Mesodermal cell (in vitro differentiated cells): Measurements from ENCODE around the gene NTNG1.
"Not testable (repeated sequence)": the region's sequence is repeated elsewhere in the genome, so short reads cannot be mapped to it uniquely, and the experiment has no call there.

Source experiments
- H3K27ac ChIP-seq: 2 replicates; pipeline ENCODE4 v1.7.0; 2013; ENCODE audit warnings: mild to moderate bottlenecking, low read depth, low read length, moderate library complexity; ENCODE audit not compliant: severe bottlenecking
- H3K36me3 ChIP-seq: 2 replicates; pipeline ENCODE4 v1.7.1; 2013; ENCODE audit warnings: mild to moderate bottlenecking, low read length, moderate library complexity; ENCODE audit not compliant: control insufficient read depth, insufficient read depth
- H3K4me1 ChIP-seq: one replicate; pipeline ENCODE4 v1.7.1; 2013; ENCODE audit warnings: mild to moderate bottlenecking, low read length; ENCODE audit not compliant: insufficient read depth, control insufficient read depth, poor library complexity, severe bottlenecking
- H3K4me3 ChIP-seq: 2 replicates; pipeline ENCODE4 v1.7.0; 2013; ENCODE audit warnings: low read length, control low read depth, mild to moderate bottlenecking; ENCODE audit not compliant: insufficient read depth, poor library complexity, severe bottlenecking; ENCODE audit errors: extremely low read depth
- H3K9me3 ChIP-seq: 2 replicates; pipeline ENCODE4 v1.7.1; 2013; ENCODE audit warnings: mild to moderate bottlenecking, low read length, moderate library complexity; ENCODE audit not compliant: control insufficient read depth
- WGBS, 2 experiments: methylation state at CpG; one replicate each; pipeline ENCODE4 v1.1.5; 2013; ENCODE audit warnings: missing lambda C conversion rate in 2 of 2; ENCODE audit not compliant: insufficient coverage in 2 of 2; 5-methylcytosine and 5-hydroxymethylcytosine counted together

Gene NTNG1

GRCh38 chr1:107232426-107232825, 91.6 kb downstream of the NTNG1 start:
- Histone ChIP-seq H3K4me1 (no peaks in the 10 kb centered on the region), H3K4me3 (no peak overlapping the region), H3K9me3 (peaks cover 7% of the 10 kb centered on the region), H3K27ac (no peak overlapping the region), H3K36me3 (no peaks in the 10 kb centered on the region)
- WGBS, 2 experiments: no CpG with 5 or more reads among the region's 2 CpGs

- 93 to 100% methylated on average over 1 to 3 of the region's 3 CpGs for WGBS, 2 experiments
- H3K4me3 ChIP-seq, H3K4me1 ChIP-seq, H3K27ac ChIP-seq, H3K36me3 ChIP-seq: not testable (repeated sequence)
- H3K9me3 ChIP-seq: peaks cover 13% of the 10 kb centered on the region
Measured at GRCh38 chr1:107236760-107237159, 95.9 kb downstream of the NTNG1 start.

GRCh38 chr1:107243461-107243860, 102.6 kb downstream of the NTNG1 start:
- 83 to 100% methylated on average over 2 to 3 of the region's 7 CpGs for WGBS, 2 experiments
- no peaks in the 10 kb centered on the region for H3K4me1 ChIP-seq
- no peaks in the 10 kb centered on the region for H3K9me3 ChIP-seq
- no peak overlapping the region for H3K4me3 ChIP-seq
- no peaks in the 10 kb centered on the region for H3K36me3 ChIP-seq
- H3K27ac ChIP-seq: no peak overlapping the region

DNA sequence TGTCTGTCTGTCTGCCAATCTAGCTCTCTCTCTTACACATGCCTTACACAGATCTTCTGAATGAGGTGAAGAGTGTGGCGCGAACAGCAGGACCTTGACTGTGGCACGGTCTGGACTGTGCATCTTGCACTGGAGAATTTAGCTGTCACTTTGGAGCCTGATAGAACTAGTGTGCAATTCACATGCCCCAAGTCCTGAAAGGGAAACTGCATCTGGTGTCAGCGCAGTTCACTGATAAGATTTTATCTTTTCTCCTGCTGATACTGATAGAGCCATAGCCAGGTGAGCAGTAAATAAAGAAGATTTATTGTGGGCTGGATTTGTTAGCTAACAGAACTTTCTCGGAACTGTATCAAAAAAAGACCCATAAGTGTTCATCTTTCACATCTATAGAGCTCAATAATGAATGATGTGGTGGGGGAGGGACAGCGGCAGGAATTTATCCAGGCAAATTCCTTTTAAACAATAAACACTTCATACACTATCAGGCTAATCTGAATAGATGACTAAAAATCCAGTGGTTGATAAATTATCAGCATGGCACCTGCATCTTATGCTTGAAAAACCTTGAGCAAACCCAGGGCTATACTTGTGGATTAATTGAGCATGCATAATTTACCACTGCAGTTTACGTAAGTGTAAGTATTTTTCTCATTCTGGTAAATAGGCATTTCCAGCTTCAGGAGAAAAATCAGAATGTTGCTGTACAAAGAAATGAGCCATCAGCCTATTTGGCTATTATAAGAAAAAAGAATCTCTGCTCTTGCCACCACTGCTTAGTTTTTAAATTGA, 104.1 kb downstream of the NTNG1 start:
- Histone ChIP-seq H3K36me3 (no peaks in the 10 kb centered on the region), H3K27ac (no peak overlapping the region), H3K4me3 (no peak overlapping the region), H3K4me1 (no peaks in the 10 kb centered on the region), H3K9me3 (no peaks in the 10 kb centered on the region)
- WGBS, 2 experiments: 92 to 94% methylated on average over 5 of the region's 7 CpGs

GRCh38 chr1:107246775-107247345, 106.0 kb downstream of the NTNG1 start:
- Histone ChIP-seq H3K27ac (no peak overlapping the region), H3K4me3 (no peak overlapping the region), H3K4me1 (no peaks in the 10 kb centered on the region), H3K9me3 (no peaks in the 10 kb centered on the region), H3K36me3 (no peaks in the 10 kb centered on the region)
- WGBS, 2 experiments: 70 to 76% methylated on average over 3 to 6 of the region's 8 CpGs

DNA sequence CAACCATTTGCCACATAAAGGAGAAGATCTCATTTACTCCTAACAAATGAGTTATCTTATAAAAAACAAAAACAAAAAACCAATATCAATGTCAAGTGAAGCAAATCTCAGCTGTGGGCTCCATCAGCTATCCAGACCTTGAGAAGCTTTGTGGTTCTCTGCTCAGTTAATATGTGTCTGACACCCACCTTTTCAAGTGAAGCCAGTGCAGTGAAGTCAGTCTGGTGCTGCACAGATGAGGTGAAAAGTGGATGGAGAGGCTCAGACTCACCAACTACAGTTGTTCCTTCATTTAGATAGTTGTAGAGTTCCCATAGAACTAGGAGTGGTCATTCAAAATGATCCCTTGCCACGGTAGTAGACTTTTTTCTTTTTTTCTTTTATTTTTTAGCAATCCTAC, 106.8 kb downstream of the NTNG1 start:
- no peak overlapping the region for H3K27ac ChIP-seq
- WGBS, 2 experiments: no CpG with 5 or more reads among the region's 1 CpG
- H3K4me3 ChIP-seq: no peak overlapping the region
- no peaks in the 10 kb centered on the region for H3K4me1 ChIP-seq
- H3K9me3 ChIP-seq: no peaks in the 10 kb centered on the region
- H3K36me3 ChIP-seq: no peaks in the 10 kb centered on the region

- Histone ChIP-seq H3K36me3 (no peaks in the 10 kb centered on the region), H3K4me1 (no peaks in the 10 kb centered on the region), H3K27ac (no peak overlapping the region), H3K4me3 (no peak overlapping the region), H3K9me3 (no peaks in the 10 kb centered on the region)
- no CpG with 5 or more reads among the region's 1 CpG for WGBS, 2 experiments
Measured at GRCh38 chr1:107250169-107250568, 109.3 kb downstream of the NTNG1 start.

DNA sequence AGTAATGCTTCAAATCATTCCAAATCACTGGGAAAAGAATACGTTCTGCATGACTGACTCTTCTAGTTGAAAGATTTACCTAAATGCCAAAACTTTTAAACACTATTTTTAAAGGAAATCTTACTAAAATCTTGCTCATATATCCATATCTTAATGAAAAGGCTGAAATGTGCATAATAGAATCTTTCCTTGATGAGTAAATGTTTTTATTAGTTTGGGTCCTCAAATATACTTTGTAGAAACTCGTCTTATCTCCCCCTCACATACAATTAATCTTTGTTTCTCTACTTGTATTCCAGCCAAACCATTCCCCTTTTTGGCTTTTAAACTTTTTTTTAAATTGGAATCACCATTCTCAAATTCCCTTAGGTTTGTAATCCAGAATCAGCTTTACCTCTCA, 110.2 kb downstream of the NTNG1 start:
- 60 to 90% methylated on average over 1 of the region's 2 CpGs for WGBS, 2 experiments
- H3K9me3 ChIP-seq: no peaks in the 10 kb centered on the region
- H3K4me1 ChIP-seq: no peaks in the 10 kb centered on the region
- no peak overlapping the region for H3K27ac ChIP-seq
- H3K36me3 ChIP-seq: no peaks in the 10 kb centered on the region
- H3K4me3 ChIP-seq: no peak overlapping the region

- Histone ChIP-seq H3K4me1 (no peaks in the 10 kb centered on the region), H3K4me3 (no peak overlapping the region), H3K9me3 (no peaks in the 10 kb centered on the region), H3K27ac (no peak overlapping the region), H3K36me3 (no peaks in the 10 kb centered on the region)
- WGBS, 2 experiments: no CpG with 5 or more reads among the region's 2 CpGs
Measured at GRCh38 chr1:107251839-107252238, 111.0 kb downstream of the NTNG1 start.

DNA sequence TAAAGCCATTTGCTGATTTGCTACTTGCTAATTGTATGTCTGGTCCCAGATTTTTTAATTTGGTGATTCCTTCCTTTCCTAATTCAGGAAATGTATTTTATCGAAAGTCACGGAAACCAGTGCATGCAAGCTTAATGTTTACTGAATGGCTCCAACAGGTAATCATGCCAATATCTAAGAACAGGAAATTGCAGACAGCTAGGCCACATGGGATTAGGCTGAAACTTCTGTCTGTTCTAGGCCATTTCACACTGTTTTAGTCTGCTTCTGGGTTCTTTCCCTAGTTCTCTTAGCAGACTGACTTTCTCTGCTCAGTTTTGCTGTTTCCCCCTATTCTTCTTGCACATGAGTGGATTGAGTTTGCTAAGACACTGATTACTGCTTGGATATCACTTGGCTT, 111.4 kb downstream of the NTNG1 start:
- 100% methylated on average over 2 of the region's 2 CpGs for WGBS, 2 experiments
- Histone ChIP-seq H3K9me3 (no peaks in the 10 kb centered on the region), H3K27ac (no peak overlapping the region), H3K36me3 (no peaks in the 10 kb centered on the region), H3K4me1 (no peaks in the 10 kb centered on the region), H3K4me3 (no peak overlapping the region)

DNA sequence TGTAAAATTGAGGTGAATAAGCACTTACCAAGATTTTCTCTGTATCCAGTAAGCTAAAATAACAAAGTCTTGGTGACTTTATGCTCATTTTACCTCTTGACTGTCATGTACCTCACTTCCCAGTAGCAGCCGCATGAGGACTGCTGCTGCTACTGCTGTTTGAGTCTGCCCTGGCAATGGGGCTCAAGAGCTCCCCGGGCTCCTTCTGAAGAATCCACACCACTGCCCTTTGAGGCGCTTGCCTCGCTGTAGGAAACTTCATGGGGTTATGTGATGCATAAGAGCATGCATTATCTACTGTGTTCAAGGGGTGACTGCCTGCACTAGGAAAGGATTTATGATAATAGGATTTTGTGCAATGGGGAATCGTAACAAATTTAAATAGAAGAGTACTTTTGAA, 113.5 kb downstream of the NTNG1 start:
- WGBS, 2 experiments: 69 to 75% methylated on average over 3 of the region's 5 CpGs
- Histone ChIP-seq H3K36me3 (no peaks in the 10 kb centered on the region), H3K9me3 (no peaks in the 10 kb centered on the region), H3K4me3 (no peak overlapping the region), H3K27ac (no peak overlapping the region), H3K4me1 (no peaks in the 10 kb centered on the region)
